ENCODE data around the gene TFIP11. TPM values are rescaled to one million over a fixed set of nuclear protein-coding genes. Genes with fewer than 3 reads are reported as not detected.

TFIP11 gene
- total RNA-seq, 2 donors from 2014 or later, result 44.8 to 50.4 TPM

- H3K36me3 Mint-ChIP-seq (ENCODE audit: low read depth), result peaks cover 16% of the 10 kb centered on the region
- no peaks in the 10 kb centered on the region for H3K27me3 Mint-ChIP-seq
- no peaks in the 10 kb centered on the region for H3K9me3 Mint-ChIP-seq
- ATAC-seq (replicated peaks), result no peak
- H3K4me3 Mint-ChIP-seq, result peak overlapping the region; percentile 48
- peak overlapping the region; percentile 78 for H3K27ac Mint-ChIP-seq
- peaks cover 16% of the 10 kb centered on the region for H3K4me1 Mint-ChIP-seq
Measured at GRCh38 chr22:26547837-26548236, 35.6 kb upstream of the TFIP11 start.

- Mint-ChIP-seq H3K27ac (peak overlapping the region; percentile 78), H3K9me3 (no peaks in the 10 kb centered on the region), H3K4me1 (peaks cover 16% of the 10 kb centered on the region), H3K27me3 (no peaks in the 10 kb centered on the region), H3K36me3 (ENCODE audit: low read depth) (peaks cover 16% of the 10 kb centered on the region), H3K4me3 (peak overlapping the region; percentile 48)
- ATAC-seq (replicated peaks), result peak; percentile 89
Measured at GRCh38 chr22:26547426-26547825, 35.2 kb upstream of the TFIP11 start.

- Mint-ChIP-seq H3K36me3 (ENCODE audit: low read depth) (peaks cover 16% of the 10 kb centered on the region), H3K27me3 (no peaks in the 10 kb centered on the region), H3K4me3 (peak overlapping the region; percentile 42), H3K27ac (peak overlapping the region; percentile 78), H3K9me3 (no peaks in the 10 kb centered on the region), H3K4me1 (peaks cover 16% of the 10 kb centered on the region)
- ATAC-seq (replicated peaks), result no peak
Measured at GRCh38 chr22:26546282-26546681, 34.0 kb upstream of the TFIP11 start.

- peaks cover 16% of the 10 kb centered on the region for H3K4me1 Mint-ChIP-seq
- H3K4me3 Mint-ChIP-seq, result no peak overlapping the region
- H3K27me3 Mint-ChIP-seq, result no peaks in the 10 kb centered on the region
- H3K9me3 Mint-ChIP-seq, result no peaks in the 10 kb centered on the region
- H3K36me3 Mint-ChIP-seq (ENCODE audit: low read depth), result peaks cover 17% of the 10 kb centered on the region
- H3K27ac Mint-ChIP-seq, result no peak overlapping the region
- no peak for ATAC-seq (replicated peaks)
Measured at GRCh38 chr22:26545827-26546226, 33.6 kb upstream of the TFIP11 start.

- H3K36me3 Mint-ChIP-seq (ENCODE audit: low read depth), result peaks cover 21% of the 10 kb centered on the region
- no peak overlapping the region for H3K27ac Mint-ChIP-seq
- H3K9me3 Mint-ChIP-seq, result no peaks in the 10 kb centered on the region
- peaks cover 16% of the 10 kb centered on the region for H3K4me1 Mint-ChIP-seq
- H3K4me3 Mint-ChIP-seq, result no peak overlapping the region
- no peaks in the 10 kb centered on the region for H3K27me3 Mint-ChIP-seq
- ATAC-seq (replicated peaks), result no peak
Measured at GRCh38 chr22:26545385-26545784, 33.1 kb upstream of the TFIP11 start.

- Mint-ChIP-seq H3K27me3 (no peaks in the 10 kb centered on the region), H3K4me1 (peaks cover 16% of the 10 kb centered on the region), H3K9me3 (no peaks in the 10 kb centered on the region), H3K36me3 (ENCODE audit: low read depth) (peaks cover 30% of the 10 kb centered on the region), H3K27ac (no peak overlapping the region), H3K4me3 (no peak overlapping the region)
- ATAC-seq (replicated peaks), result no peak
Measured at GRCh38 chr22:26544489-26544888, 32.2 kb upstream of the TFIP11 start.

GRCh38 chr22:26542831-26543230, 30.6 kb upstream of the TFIP11 start:
- Mint-ChIP-seq H3K27ac (peak overlapping the region; percentile 2), H3K27me3 (no peaks in the 10 kb centered on the region), H3K4me1 (peaks cover 18% of the 10 kb centered on the region), H3K4me3 (no peak overlapping the region), H3K36me3 (ENCODE audit: low read depth) (peaks cover 43% of the 10 kb centered on the region), H3K9me3 (no peaks in the 10 kb centered on the region)
- peak; percentile 42 for ATAC-seq (replicated peaks)

- Mint-ChIP-seq H3K27ac (no peak overlapping the region), H3K4me1 (peaks cover 9% of the 10 kb centered on the region), H3K9me3 (no peaks in the 10 kb centered on the region), H3K4me3 (no peak overlapping the region), H3K36me3 (ENCODE audit: low read depth) (peaks cover 45% of the 10 kb centered on the region), H3K27me3 (no peaks in the 10 kb centered on the region)
- no peak for ATAC-seq (replicated peaks)
Measured at GRCh38 chr22:26541167-26541819, 29.0 kb upstream of the TFIP11 start.

- Mint-ChIP-seq H3K27me3 (no peaks in the 10 kb centered on the region), H3K4me3 (no peak overlapping the region), H3K27ac (no peak overlapping the region), H3K4me1 (peaks cover 5% of the 10 kb centered on the region), H3K9me3 (no peaks in the 10 kb centered on the region), H3K36me3 (ENCODE audit: low read depth) (peaks cover 52% of the 10 kb centered on the region)
- ATAC-seq (replicated peaks), result no peak
Measured at GRCh38 chr22:26540119-26540518, 27.8 kb upstream of the TFIP11 start.

- Mint-ChIP-seq H3K36me3 (ENCODE audit: low read depth) (peaks cover 65% of the 10 kb centered on the region), H3K27me3 (no peaks in the 10 kb centered on the region), H3K4me3 (no peak overlapping the region), H3K27ac (no peak overlapping the region), H3K4me1 (peaks cover 12% of the 10 kb centered on the region), H3K9me3 (no peaks in the 10 kb centered on the region)
- ATAC-seq (replicated peaks), result no peak
Measured at GRCh38 chr22:26536762-26537134, 24.5 kb upstream of the TFIP11 start.

GRCh38 chr22:26536056-26536761, 23.9 kb upstream of the TFIP11 start:
- no peaks in the 10 kb centered on the region for H3K9me3 Mint-ChIP-seq
- no peak overlapping the region for H3K4me3 Mint-ChIP-seq
- H3K27me3 Mint-ChIP-seq, result no peaks in the 10 kb centered on the region
- H3K36me3 Mint-ChIP-seq (ENCODE audit: low read depth), result peaks cover 71% of the 10 kb centered on the region
- peaks cover 12% of the 10 kb centered on the region for H3K4me1 Mint-ChIP-seq
- peak; percentile 45 for ATAC-seq (replicated peaks)
- no peak overlapping the region for H3K27ac Mint-ChIP-seq

- Mint-ChIP-seq H3K27me3 (no peaks in the 10 kb centered on the region), H3K27ac (no peak overlapping the region), H3K4me1 (peaks cover 12% of the 10 kb centered on the region), H3K4me3 (peak overlapping the region; percentile 33), H3K9me3 (no peaks in the 10 kb centered on the region), H3K36me3 (ENCODE audit: low read depth) (peaks cover 72% of the 10 kb centered on the region)
- ATAC-seq (replicated peaks), result no peak
Measured at GRCh38 chr22:26535603-26535908, 23.3 kb upstream of the TFIP11 start.

GRCh38 chr22:26534874-26535602, 22.8 kb upstream of the TFIP11 start:
- H3K4me3 Mint-ChIP-seq, result peak overlapping the region; percentile 33
- no peak overlapping the region for H3K27ac Mint-ChIP-seq
- peaks cover 72% of the 10 kb centered on the region for H3K36me3 Mint-ChIP-seq (ENCODE audit: low read depth)
- H3K9me3 Mint-ChIP-seq, result no peaks in the 10 kb centered on the region
- H3K4me1 Mint-ChIP-seq, result peaks cover 12% of the 10 kb centered on the region
- no peaks in the 10 kb centered on the region for H3K27me3 Mint-ChIP-seq
- peak; percentile 42 for ATAC-seq (replicated peaks)

- peaks cover 72% of the 10 kb centered on the region for H3K36me3 Mint-ChIP-seq (ENCODE audit: low read depth)
- no peak for ATAC-seq (replicated peaks)
- H3K9me3 Mint-ChIP-seq, result no peaks in the 10 kb centered on the region
- H3K27me3 Mint-ChIP-seq, result no peaks in the 10 kb centered on the region
- H3K4me1 Mint-ChIP-seq, result peaks cover 12% of the 10 kb centered on the region
- no peak overlapping the region for H3K4me3 Mint-ChIP-seq
- no peak overlapping the region for H3K27ac Mint-ChIP-seq
Measured at GRCh38 chr22:26534171-26534855, 22.0 kb upstream of the TFIP11 start.
